ENCODE data around the gene NRG2. TPM values are rescaled to one million over a fixed set of nuclear protein-coding genes. Genes with fewer than 3 reads are reported as not detected.

NRG2 gene
- polyA plus RNA-seq, 5 donors, result 6.1 to 10.1 (median 7.4) TPM

DNA sequence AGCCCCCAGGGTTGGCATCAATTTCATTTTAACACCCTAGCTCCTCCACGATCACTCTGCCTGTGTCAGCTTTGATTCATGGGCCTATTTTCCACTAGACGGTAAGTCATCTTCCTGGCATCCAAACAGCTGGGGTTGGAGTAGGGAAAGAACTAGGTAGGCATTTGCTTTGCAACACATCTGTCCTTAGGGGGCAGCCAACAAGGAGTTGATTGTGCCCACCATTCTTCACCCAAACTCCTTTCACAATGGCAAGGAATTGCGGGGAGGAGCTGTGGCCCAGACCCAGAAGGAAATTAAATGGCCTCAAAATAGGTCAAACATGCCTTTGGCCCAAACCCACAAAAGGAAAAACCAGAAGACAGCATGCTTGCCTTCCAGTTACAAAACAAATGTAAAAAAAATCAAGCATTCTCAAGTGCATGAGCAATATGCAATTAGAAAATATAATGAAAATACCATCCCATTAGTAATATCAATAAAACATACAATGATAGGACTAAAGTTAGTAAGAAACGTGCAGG lies 71.8 kb downstream of the NRG2 start:
- no peak for DNase-seq

DNA sequence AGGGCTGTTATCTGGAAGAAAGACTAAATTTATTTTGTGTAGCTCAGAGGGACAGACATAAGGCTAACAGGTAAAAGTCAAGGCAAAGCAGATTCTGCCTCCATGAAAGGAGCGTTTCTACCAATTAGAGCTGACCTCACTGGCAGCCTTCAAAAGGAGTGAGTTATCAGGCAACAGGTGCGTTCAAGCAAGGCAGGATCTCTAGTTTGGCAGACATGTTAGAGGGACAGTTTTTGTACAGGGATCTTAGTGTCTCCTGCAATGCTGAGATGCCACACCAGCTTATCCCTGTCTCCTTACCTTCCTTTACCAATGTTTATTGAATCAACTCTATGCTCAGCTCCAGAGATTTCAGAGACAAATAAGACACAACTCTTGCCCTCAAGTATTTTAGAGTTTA lies 73.8 kb downstream of the NRG2 start:
- DNase-seq, result no peak

DNA sequence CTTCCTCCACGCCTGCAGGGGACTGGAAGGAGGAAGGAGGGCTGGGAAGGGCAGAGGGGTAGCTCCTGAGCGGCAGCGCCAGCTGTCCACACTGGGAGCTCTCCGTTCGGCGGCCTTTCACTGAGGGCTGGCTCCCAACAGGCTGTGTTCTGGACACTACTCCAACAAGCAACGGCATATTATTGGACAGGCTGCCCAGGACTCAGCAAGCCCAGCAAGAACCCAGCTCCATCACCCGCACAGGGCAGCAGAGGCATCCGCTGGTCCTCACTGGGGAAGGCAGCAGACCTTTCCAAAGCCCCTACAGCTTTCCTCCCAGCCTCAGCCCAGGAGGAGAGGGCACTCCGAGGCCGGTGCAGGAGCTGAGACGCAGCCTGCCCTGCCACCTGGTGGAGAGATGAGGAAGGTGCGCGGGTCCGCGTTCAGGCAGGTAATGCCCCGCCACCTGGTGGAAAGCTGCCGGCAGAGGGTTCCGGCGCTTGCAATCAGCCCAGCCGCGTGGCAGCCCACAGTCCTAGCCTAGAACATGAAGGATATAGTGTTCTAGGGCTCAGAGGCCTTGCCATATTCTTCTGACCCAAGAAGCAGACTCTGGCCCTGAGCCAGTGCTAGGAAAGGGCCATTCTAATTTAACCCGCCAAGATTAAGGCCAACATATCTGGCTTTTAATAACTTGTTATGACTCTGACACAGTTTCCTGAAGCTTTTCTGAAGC lies 74.4 kb downstream of the NRG2 start:
- DNase-seq, result peak; percentile 75 to 84

DNA sequence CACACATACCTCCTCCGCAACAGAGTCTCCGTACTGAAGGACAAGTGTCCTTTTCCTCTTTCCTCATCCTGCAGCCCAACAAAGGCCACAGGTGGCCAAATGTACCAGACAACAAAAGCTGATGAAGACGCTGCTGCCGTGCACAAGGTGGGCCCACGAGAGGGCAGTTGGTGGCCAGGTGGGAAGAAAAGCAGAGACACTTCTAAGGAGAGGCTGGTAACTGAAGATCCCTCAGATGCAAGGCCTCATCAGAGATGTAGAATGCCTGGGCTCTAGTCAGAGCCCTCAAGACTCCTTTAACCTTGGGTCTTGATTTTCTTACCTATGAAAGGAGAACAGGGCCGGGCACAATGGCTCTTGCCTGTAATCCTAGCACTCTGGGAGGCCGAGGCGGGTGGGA lies 75.7 kb downstream of the NRG2 start:
- no peak for DNase-seq

DNA sequence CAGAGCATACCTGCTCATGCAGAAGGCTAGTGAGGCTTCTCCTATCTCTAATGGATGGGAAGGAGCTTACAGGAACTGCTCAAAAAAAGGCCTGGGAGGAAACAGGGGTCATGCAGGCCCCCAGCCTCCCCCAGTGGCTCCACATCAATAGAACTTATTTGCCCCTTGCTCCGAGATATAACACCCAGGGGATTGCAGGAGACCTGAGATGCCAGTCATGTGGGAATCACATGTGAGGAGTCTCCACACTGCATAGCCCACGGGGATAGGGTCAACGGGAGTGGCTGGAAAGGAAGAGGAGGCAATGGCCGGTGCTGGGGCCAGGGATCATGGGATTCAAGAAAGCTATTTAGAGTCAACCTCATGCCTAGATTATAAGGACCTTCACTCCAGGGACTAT lies 76.2 kb downstream of the NRG2 start:
- no peak for DNase-seq

DNA sequence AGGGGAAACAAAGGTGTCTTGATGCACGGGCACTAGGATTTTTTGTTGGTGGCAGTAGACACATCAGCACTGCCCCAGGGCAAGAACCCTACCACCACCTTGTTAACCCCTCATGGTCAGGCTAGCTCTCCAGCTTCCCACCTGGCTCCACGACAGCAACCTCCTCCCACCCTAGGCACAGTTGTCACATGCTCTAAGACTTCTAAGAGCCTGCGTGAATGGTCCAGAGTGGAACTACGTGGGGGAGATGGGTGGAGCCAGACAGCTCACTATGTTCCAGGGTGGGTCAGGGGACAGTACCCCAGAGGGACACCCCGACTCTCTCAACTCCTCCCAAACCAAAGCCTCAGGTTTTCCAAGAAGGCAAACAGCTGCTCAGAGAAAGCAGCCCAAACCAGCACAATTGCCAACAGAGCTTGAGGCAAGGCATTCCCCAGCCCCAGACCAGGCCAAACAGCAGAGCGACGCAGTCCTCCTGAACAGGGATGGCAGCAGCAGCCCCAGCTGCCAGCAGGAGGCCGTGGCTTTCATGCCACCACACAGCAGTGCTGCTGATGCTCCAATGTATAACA lies 78.0 kb downstream of the NRG2 start:
- DNase-seq, result no peak

DNA sequence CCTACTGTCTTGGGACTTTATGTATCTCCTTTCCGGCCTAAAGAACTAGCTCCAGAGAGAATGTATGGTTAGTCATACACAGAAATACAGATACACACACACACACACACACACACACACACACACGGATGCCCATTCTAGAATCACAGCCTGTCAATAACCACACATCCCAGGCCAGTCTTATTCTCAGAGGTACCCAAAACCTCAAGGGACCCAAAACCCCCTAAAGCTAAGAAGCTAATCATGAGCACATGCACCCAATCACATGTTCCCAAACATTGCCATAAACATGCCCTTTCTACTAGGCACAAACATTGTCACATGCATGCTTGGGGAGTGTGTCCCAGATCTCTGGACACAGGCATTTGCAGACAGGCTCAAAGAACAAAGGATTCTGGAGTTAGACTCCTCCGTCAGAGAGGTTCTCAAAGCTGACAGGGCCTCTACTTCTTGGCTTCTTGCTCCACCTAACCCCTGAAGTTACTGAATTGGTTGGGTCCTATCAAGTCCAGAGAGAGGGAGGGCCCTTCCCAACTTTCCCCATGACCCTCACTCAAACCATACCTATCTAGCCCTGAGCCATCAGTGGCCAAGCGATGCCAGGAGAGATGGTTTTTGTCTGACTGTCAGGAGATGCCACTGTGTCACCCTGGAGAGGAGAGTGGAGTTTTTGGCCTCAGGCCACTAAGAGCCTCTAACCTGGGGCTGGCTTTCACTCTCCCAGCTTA lies 78.7 kb downstream of the NRG2 start:
- DNase-seq, result no peak

DNA sequence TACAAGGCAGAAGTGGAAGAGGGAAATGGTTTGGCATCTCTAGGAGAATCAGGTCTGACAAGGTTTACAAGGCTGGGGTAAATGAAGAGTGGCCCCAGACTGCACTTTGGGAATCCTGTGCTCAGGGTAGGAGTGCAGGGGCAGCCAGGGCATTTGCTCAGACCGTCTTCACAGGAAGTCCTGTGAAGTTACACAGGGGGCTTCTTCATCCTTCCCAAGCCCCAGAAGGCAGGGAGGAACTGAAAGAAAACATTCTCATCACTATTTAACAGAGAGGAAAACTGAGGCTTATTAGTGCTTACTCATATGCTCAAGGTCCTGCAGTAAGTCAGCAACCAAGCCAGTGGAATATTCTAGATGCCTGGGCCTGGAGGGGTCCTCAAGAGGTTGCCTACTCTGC lies 80.7 kb downstream of the NRG2 start:
- no peak for DNase-seq

DNA sequence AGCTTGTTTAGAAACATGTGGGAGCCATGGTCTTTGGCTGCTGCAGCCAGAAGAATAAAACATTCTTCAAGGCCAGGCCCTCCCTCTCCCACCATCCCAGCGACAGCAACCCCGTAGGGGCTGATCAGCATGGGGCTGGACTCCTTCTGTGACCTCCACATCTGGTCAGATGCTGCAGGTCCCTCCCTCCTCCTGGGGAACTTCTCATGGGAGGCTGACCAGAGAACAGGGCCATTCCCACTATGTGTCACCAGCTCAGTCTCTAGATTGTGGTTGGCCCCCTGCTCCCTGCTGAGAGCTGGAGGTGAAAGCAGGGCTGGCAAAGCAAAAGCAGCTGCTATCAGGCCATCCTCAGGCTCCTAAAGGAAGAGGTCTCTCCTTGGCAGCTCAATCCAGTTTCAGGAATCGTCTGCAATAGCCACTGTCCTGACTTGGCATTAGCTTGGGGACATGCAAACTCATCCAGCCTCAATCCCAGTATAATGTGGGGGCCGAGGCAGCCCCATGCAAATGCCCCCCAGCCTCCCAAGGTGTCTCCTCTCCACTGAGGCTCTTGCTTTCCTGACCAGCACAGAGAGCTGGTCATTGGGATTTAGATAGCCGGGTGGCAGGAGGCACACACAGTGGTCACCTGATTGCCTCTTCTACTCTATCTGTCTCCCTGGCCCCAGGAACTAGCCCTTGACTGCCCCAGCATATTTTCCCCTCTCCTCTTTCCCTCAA lies 81.5 kb downstream of the NRG2 start:
- no peak for DNase-seq

DNA sequence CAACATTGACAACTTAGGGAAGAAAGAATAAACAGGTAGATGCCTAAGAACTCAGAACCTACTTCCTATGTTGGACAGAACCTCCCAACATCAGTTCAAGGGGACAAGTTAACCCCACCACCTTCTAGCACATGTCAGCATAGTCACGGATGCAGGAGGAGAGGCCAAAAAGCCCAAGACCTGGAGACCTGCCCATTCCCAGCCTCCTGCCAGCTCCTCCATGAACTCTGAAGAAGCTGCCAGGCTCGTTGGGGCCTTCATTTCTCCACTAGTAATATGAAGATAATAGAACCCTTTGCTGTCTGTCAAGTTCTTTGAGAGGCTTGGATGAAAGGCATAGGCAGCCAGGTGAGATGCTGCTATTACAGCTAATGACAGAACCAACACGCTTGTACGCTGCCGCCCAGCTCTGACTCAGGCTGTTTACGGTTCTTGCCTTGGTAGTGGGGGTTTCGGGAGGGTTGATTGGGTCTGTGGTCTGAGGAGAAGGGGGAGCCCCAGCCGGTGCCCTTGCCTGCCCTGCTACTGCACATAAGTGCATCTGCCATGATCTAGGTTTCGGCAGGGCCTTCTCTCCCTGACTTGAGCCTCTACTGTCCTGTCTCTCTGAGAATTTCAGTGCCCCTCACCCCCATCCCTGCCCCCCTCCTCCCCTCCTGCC lies 82.2 kb downstream of the NRG2 start:
- DNase-seq, result no peak

DNA sequence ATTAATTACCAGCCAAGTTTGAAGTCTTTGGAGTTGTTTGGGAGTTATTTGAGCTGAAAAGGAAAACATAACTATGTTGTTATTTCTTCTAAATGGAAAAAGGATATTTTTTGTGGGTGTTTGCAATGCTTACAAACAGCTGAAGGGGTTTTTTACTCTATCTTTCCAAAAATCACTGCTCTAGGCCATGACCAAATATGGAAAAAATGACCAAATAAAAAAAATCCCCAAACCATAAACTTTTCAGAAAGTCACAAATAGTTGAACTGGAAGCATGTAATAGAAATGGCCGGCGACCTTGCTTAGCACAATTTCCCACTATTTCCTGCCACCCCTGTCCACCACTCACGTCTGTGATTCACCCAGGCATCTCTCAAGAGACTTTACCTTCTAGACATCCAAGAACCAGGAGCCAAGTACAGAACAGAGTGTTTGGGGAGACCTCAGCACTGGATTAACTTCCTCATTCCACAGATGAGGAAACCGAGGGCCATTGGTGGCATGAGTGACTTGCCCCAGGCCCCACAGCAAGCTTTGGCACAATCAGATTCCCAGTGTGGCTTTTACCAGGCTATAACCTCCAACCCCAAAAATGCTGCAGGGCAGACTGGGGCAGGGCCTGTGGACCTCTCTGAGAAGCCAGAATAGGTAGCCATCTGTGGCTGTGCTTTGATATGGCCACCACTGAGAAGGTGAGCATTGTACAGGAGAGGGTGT lies 84.5 kb downstream of the NRG2 start:
- no peak for DNase-seq

DNA sequence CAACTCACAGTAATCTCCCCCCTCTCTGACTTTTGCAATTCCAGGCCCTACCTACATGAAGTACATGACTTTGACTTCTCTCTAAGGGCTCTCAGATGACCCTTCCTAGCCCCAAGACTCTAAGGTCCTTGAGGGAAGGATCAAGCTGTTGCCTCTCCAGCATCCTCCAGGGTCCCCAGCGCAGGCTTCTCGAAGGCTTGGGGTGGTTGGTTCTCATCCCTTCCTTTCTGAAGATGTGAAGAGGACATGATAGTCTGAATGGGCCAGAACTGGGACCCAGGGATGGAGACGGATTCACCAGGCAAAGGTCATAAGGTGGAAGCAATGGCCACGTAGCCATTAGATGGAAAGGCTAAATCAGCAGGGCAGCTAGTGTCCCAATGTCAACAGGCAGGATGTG lies 86.8 kb downstream of the NRG2 start:
- DNase-seq, result no peak

DNA sequence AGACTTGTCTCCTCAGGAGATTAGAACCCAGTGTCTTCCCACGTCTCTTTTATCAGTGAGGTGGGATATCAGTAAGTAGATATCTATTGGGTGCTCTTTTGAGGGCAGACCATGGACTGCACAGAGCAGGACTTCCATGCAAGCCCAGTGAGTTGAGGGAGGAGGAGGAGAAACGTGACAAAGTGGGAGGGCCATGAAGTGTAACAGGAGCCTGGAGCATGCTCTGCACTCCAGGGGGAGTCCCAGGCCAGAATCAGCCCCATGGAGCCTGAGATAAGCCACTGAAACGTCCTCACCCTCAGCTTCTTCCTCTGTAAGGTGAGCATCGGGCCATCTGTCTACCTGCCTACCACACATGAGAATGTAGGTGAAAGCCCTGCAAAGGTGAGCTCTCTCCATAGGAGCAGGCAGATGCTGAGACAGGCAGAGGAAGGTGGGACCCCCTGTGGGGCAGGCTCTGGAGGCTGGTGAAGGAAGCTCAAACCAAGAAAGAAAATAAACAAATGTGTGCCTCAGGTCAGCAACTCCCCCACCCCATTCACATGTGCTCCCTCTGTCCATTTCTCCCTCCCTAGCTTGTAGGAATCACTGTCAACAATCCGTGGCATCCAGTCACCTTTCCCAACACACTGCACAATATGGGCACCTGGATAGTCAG lies 87.4 kb downstream of the NRG2 start:
- DNase-seq, result no peak

DNA sequence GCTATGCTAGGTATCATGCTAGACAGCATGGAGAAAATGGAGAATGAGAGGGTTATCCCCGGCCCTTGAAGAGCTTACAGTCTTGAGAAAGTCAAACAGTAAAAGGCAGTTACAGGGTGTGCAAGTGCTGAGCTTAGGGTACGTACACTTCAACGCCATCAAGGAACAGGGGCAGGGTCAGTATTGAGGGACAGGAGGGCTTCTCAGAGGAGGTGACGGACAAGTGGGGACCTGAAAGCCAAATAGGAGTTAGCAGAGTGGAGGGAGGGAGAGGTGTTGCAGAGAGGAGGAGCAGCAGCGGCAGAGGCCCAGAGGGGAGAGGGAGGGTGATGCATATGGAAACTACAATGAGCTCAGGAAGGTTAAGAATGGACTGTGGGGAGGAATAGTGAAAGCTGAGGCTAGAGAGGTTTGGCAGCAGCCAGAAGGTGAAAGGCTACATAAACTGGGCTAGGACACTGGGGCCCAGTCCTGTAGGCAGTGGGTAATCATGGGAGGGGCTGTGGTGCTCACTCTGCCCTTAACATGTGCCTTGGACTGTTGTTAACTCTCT lies 88.0 kb downstream of the NRG2 start:
- DNase-seq, result no peak

DNA sequence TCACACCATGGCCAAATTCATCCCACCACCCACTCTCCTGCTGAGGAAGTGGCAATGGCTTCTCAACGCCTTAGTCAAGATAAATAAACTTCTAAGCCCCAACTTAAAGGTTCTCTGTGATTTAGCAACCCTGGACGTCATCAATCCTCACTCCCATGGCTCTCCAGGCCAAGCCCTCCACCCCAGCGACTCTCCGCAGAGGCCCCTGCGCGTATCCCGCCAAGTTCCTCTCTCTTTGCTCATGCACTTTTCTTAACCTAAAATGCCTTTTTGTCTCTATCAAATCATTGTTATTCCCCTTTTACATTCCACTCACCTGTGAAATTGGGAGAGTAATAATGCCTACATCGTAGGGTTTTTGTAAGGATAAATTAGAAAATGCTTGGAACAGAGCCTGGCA lies 88.6 kb downstream of the NRG2 start:
- DNase-seq, result no peak

DNA sequence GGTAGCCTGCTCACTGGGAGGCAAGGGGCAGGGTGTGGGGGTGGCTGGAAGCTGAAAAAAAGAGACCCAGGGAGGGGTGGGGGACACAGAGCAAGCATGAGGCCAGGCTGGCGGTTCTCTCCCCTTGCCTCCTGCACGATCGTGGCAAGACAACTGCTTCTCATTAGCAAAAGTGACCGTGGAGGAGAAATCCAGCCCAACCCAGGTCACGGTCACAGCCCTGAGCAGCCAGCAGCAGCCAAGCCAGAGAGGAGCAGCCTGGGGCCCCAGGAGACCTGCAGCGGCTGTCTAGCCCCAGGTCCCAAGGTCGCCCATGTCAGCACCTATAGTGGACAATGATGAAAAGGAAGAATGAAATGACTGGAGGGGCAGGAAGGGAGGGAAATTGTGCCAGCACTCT lies 89.1 kb downstream of the NRG2 start:
- DNase-seq, result no peak

DNA sequence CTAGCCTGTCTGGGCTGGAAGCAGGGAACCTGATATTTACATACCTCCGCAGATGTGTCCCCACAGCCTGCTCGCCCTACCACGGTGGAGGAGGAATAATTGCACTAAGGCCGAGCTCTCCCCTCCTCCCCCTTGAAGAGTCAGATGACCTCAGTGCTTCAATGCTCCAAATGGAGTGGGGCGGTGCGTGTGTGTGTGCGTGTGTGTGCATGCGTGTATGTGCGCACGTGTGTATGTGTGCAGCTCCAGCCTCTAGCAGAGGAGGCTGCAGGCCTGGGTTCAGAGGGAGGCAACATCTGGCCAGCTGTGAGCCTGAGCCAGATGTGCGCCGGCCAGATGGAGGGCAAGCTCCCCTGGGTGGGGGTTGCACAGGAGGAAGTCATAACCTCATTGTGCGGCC lies 90.5 kb downstream of the NRG2 start:
- peak in 1 of 2 donors; percentile 33 for DNase-seq

DNA sequence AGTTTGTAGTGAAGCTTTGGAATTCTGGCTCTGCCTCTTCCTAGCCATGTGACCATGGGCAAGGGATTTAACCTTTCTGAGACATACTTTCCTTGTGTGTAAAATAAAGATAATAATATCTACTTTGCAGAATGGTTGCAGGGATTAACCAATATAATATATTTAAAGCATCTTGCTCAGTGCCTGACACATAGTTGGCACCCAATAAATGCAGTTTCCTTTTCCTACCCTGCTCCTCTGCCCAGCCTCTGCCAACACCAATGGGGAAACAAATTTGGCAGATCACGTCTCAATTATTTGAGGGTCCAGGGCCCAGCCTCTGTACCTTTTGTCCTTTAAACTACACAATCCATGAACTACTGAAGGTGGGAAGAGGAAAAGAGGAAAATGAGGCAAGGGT lies 91.1 kb downstream of the NRG2 start:
- no peak for DNase-seq

DNA sequence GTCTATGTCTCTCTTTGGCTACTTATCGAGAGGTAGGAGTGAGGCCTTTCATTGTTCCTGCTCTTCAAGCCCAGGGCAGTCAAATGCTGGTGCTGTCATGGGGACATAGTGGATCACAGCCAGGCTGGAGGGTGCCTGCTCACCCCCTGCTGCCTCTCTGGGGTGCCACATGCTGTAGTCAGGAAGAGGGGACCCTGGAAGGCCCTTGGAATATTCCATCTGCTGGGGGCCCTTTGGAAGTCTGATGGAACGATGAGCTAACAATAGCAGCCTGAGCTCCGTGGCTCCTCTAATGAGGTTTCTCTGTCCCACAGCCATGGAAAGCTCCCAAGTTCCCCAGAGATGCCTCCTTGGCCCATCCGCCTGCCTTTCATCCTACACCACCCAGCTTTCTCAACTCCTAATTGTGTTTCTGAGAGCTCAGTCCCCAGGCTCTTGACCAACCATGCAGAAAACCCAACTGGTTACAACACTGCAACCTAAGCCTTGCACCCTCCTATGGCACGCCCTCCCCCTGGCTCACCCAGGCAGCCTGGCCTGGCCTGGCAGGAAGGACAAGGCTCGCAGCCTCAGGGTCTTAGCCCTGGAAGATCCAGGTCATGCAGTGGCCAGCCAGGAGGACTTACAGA lies 91.7 kb downstream of the NRG2 start:
- DNase-seq, result no peak

DNA sequence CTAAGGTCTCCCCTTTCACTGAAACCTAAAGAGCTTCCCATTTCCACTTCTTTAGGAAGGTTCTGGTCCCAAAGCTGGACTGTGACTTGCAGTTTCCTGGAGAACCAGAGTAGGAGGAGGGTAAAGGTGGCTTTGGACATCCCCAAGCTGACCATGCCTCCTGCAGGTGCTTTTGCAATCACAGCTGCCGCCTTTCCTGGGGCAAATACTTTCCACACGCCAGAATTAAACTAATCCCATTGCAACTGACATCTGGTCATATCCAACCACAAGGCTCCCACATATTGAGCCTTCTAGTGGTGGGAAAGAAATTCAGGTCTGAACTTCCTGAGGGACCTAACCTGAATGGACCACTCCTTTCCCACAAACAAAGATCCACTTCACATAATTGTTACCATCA lies 92.7 kb downstream of the NRG2 start:
- DNase-seq, result no peak
